ENCODE data around the gene NF1.

DNA sequence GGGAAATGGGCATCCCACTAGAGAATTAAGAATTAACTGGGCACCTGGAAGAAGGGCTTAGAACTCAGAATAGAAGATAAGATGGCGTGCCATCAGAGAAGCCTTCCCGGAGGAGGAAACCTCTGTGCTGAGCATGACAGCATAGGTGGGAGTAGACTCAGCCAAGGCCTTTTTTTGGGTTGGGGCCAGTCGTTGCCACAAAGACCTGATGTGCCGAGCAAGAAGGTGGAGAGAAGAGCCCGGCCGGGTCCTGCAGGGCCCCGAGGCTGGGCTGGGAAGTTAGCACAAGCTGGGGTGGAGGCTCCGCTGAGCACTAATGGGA, 295.6 kb downstream of the NF1 start:
- TF ChIP-seq, protein P1, sequence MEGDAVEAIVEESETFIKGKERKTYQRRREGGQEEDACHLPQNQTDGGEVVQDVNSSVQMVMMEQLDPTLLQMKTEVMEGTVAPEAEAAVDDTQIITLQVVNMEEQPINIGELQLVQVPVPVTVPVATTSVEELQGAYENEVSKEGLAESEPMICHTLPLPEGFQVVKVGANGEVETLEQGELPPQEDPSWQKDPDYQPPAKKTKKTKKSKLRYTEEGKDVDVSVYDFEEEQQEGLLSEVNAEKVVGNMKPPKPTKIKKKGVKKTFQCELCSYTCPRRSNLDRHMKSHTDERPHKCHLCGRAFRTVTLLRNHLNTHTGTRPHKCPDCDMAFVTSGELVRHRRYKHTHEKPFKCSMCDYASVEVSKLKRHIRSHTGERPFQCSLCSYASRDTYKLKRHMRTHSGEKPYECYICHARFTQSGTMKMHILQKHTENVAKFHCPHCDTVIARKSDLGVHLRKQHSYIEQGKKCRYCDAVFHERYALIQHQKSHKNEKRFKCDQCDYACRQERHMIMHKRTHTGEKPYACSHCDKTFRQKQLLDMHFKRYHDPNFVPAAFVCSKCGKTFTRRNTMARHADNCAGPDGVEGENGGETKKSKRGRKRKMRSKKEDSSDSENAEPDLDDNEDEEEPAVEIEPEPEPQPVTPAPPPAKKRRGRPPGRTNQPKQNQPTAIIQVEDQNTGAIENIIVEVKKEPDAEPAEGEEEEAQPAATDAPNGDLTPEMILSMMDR (IDR thresholded peaks at IDR 0.05), result no peak
- no peak for TF ChIP-seq POLR2A (IDR thresholded peaks at IDR 0.05)

Measured in Peyer's patch (tissue), 4 donors.